Left renal cortex interstitium (tissue), 4 donors: ENCODE measurements around the gene SPDYE1. TPM values are rescaled to one million over a fixed set of nuclear protein-coding genes. Genes with fewer than 3 reads are reported as not detected.
A peak's percentile ranks its signal among the peaks of the same experiment; 100 is the strongest.
"Not testable (repeated sequence)": the region's sequence is repeated elsewhere in the genome, so short reads cannot be mapped to it uniquely, and the experiment has no call there.

Experiments used
- DNase-seq, 4 donors: peaks; one replicate each; pipeline ENCODE4 v3.0.0-alpha.2; 2013; ENCODE audit warnings: low read depth in 4 of 4, low spot score in 2 of 4, missing footprints in 1 of 4
- polyA plus RNA-seq, 4 donors: library from polyadenylated mRNA; unstranded; fragments of 120-200 nt; gene quantifications; one replicate each; pipeline ENCODE4 v1.2.1, GENCODE V29; 2013; ENCODE audit not compliant: insufficient read length in 4 of 4

SPDYE1 gene
- polyA plus RNA-seq, 4 donors: 0.48 to 2.9 (median 1.2) TPM

- DNase-seq: not testable (repeated sequence)
Observed at GRCh38 chr7:43990011-43990585, 7.6 kb upstream of the SPDYE1 start.

DNA sequence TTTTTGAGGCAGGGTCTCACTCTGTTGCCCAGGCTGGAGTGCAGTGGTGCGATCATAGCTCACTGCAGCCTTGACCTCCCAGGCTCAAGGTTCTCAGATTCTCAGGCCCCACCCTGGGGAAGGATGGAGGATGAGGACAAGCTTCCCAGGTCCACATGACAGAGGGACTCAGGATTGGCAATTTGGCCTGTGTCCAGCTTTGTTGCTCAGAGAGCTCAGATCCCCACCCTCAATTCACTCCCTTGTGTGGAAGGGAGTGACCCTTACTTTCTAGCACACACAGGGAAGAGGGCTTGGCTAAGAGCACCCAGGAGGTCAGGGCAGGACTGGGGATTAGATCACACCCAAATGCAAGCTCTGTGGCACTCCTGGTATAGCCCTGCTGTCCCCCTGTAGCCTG lies 6.9 kb upstream of the SPDYE1 start:
- DNase-seq: not testable (repeated sequence)

DNA sequence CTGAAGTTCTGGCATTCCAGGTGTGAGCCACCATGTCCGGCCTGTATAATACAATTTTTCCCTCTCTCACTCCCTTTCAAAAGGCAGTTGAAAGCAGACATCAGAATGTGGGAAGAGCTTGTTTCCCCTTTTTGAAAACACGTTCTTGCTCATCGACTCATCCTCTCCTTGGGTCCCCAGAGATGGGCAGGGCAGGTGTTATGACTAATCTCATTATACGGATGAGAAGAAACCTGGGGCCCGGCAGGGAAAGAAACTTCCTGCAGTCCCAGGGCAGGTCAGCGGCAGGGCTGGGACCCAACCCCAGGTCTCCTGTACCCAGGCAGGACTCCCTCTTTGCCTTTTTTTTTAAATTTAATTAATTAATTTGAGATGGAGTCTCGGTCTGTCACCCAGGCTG lies 4.8 kb upstream of the SPDYE1 start:
- not testable (repeated sequence) for DNase-seq

GRCh38 chr7:43994681-43995080 lies 3.0 kb upstream of the SPDYE1 start:
- not testable (repeated sequence) for DNase-seq

DNA sequence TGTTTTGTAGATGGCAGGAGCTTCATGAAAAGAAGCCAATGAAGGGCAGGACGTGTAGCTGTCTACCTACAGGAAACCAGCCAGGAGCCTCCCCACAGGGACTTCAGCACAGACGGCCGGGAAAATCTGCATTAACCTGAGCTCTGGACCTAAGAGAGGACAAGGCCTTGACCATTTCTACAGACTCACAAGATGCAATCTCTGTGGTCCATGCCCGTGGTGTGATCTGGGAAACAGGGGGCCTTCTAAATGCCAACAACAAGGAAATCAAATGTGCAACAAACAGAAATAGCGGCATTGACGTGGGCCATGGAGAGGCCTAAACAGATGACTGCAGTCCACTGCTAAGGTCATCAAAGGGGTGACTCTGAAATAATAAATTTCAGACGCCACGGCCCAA lies 14.4 kb downstream of the SPDYE1 start:
- not testable (repeated sequence) for DNase-seq

DNA sequence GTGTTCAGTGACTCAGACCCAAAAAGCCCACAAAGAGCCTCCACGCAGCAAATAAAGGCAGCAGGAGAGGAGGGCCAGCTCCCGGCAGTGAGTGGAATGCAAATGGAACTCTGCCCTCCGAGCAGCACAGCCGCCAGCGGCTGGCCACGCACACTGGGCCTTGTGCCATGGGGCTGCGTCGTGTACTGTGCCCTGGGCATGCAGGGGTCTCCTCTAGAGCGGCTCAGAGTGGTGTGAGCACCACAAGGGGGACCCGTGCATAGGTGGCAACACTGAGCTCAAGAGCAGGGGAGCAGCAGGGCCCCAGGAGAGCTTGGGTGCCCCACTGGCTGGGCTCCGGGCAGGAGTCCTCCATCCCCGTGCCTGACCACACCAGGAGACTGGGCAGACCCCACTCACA lies 17.4 kb downstream of the SPDYE1 start:
- not testable (repeated sequence) for DNase-seq

DNA sequence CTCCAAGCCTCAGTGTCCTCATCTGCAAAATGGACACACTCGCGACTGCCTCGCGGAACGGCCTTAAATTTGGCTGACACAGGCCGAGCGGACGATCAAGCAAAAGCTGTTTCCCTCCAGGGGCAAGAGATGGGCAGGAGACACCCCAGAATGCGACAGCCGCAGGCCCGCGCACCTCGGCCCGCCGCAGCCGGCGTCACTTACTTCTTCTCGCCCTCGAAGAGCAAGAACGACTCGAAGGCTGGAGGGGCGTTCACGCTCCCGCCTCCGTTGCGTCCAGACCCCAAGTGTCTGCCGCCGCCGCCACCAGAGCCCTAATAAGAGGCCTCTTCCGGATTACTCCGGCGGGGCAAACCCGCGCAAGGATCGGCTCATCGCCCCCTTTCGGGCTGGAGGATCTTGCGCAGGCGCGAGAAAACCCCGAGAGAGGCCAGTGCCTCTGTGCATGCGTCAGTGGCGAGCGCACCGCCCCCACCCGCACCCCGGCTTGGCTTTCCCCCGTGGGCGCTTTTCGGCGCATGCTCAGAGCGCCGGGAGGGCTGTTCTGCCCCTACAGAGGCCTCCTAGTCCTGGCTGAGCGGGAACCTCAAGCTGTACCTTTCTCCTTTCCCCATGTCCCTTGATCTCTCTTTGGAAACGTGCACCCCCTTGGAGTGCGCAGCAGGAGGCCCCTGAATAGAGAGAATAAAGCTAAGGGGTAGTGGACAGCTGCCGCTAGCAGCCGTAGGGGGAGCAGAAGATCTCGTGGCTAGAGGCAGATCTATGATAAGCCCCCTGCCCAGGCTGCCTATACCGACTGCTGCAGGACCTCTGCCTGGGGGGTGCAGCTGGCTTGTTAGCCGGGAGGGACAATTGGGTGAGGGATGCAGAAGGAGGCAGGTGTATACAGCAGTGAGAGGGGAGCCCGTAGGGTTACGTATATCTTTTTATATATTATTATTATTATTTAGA lies 21.4 kb downstream of the SPDYE1 start:
- peak; percentile 77 to 95 (median 92) for DNase-seq

DNA sequence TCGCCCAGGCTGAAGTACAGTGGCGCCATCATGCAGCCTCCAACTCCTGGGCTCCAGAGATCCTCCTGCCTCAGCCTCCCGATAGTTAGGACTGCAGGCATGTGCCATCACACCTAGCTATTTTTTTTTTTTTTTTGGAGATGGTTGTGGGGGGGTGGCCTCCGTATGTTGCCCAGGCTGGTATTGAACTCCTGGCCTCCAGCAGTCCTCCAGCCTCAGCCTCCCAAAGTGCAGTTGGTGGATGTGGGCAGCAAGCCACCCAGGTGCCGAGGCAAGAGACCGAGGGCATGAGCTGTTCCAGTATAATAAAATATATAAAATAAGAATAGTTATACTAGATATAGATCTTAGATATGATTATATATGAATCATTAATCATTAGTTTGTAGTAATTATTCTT lies 22.1 kb downstream of the SPDYE1 start:
- not testable (repeated sequence) for DNase-seq

DNA sequence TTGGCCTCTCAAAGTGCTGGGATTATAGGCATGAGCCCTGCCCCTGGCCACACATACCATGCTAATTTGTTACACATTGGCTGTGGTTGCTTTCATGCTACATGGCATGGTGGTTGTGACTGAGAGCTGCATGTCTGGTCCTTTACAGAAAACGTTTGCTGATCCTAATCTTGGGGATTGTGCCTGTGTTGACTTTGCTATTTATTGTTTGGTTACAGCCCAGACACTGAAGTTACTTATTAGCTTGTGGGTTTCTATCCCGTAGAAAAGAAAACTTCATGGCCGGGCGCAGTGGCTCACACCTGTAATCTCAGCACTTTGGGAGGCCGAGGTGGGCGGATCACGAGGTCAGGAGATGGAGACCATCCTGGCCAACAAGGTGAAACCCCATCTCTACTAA lies 24.4 kb downstream of the SPDYE1 start:
- not testable (repeated sequence) for DNase-seq

- not testable (repeated sequence) for DNase-seq
Observed at GRCh38 chr7:44022796-44023467, 25.2 kb downstream of the SPDYE1 start.

DNA sequence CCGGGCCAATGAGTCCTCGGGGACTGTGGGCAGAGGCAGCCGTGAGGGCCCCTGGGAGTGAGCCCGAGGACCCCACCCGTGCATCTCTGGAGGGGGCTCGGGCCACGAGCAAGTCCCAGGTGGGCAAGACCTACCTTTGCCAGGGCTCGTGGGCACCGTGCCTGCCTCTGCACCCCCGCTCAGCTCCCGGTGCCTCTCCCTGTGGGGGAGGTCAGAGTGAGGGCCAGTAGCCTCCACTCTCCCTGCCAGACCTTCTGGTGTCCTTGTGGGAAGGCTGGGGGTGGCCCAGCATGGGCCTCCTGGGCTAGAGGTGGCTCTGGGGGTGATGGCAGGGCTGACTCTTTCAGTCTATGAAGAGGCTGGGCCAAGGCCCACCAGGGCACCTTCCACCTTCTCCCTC lies 31.7 kb downstream of the SPDYE1 start:
- DNase-seq: not testable (repeated sequence)

GRCh38 chr7:44030029-44030428 lies 32.3 kb downstream of the SPDYE1 start:
- DNase-seq: not testable (repeated sequence)

GRCh38 chr7:44031319-44031718 lies 33.6 kb downstream of the SPDYE1 start:
- not testable (repeated sequence) for DNase-seq

- DNase-seq: not testable (repeated sequence)
Observed at GRCh38 chr7:44032031-44032430, 34.3 kb downstream of the SPDYE1 start.

DNA sequence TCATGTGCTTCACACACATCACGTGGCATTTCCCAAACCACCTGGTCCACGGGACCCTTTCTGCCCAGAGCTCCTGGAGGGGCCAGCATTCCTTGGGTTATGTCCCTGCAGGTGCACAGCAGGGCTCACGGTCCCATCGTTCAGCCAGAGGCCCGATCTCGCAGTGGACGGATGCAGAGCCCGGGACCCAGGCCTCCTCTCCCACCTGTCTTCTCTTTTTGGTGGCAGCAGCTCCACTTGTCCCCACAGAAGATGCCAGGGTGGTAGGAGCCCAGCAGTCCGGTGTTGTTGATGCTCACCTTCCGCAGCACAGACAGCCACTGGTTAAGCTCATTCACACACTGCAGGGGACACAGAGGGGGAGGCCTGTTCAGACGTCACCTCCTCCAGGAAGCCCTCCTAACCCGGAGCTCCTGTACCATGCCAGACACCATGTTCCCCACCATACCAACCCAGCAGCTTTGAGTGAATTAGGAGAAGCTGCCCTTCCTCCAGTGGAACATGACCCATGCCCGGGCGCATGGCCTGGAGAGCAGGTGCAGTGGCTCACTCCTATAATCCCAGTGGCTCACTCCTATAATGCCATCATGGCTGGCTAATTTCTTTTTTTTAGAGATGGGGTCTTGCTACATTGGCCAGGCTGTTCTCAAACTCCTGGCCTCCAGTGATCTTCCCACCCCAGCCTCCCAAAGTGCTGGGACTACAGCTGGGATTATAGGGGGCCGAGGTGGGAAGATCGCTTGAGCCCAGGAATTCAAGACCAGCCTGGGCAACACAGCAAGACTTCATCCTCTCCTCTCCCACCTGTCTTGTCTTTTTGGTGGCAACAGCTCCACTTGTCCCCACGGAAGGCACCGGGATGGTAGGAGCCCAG lies 36.5 kb downstream of the SPDYE1 start:
- DNase-seq: not testable (repeated sequence)

DNA sequence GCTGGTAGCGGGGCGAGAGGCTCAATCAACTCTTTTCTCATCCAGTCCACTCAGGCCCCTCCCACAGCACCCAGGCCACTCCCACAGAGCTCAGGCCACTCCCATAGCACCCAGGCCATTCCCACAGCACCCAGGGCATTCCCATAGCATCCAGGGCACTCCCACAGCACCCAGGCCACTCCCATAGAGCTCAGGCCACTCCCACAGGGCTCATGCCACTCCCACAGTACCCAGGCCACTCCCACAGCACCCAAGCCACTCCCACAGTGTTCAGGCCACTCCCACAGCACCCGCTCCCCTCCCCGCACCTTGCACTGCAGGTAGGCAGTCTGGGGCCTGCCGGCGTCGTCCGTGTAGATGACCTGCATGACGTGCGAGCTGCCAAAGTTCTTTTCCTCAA lies 38.7 kb downstream of the SPDYE1 start:
- not testable (repeated sequence) for DNase-seq

DNA sequence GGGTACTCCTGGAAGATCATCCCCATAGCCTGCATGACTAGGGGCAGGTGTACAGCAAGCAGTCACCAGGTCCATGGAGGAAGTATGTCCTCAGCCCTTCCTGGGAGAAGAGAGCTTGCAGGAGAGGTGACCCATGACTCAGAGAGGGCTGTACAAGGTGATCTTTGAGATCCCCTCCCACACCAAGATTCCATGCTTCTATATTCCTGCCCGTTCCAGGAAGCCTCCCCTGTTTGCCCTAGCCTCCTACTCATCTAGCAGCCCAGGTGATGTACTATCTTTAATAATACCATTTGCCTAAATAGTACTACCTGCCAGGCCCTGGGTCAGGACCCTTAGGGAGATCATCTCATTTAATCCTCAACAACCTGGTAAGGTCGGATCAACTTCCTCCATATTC lies 40.3 kb downstream of the SPDYE1 start:
- not testable (repeated sequence) for DNase-seq

- DNase-seq: not testable (repeated sequence)
Observed at GRCh38 chr7:44038553-44038952, 40.9 kb downstream of the SPDYE1 start.

DNA sequence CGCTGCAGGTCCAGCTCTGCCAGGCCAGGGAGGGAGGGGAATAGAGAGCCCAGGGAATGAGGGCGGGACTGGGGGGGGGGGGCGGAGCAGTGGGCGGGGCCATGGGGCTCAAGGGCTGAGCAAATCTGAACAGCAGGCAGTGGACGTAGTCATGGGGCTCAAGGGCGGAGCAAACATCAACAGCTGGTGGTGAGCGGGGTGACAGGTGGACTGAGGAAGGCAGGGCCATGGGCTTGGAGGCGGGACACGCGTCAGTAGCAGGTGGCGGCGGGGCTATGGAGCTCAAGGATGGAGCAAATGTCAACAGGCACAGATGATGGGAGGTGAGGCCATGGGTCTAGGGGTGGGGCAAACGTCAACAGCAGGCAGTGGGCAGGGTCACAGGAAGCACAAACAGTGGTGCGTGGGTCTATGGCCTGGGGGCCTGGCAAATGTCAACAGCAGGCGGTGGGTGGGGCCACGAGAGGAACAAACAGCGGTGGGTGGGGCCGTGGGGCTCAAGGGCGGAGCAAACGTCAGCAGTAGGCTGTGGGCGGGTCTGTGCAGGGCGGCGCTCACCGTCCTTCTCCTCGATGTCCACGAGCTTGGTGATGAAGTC lies 41.4 kb downstream of the SPDYE1 start:
- DNase-seq: peak in 3 of 4 donors; percentile 28 to 49 (median 41)
